Neural cell (in vitro differentiated cells): Measurements from ENCODE around the gene HSPB2. TPM values are rescaled to one million over a fixed set of nuclear protein-coding genes. Genes with fewer than 3 reads are reported as not detected.

ENCODE experiments used
- H2AFZ ChIP-seq: fragments of 200-600, 300-800 bp; sonication (generic), shearing (Covaris generic); 2 replicates; pipeline ENCODE4 v1.6.0; 2014; ENCODE audit warnings: low read depth, mild to moderate bottlenecking, antibody characterized with exemption, low read length, moderate library complexity
- H3F3A ChIP-seq: fragments of 200-600 bp; shearing (Covaris generic); 2 replicates; pipeline ENCODE4 v1.6.1; 2016; ENCODE audit warnings: mild to moderate bottlenecking, moderate library complexity, mixed read lengths, antibody characterized with exemption, low read length; ENCODE audit not compliant: insufficient read depth, poor library complexity, severe bottlenecking
- H3K27ac ChIP-seq: fragments of 200-600, 300-800 bp; sonication (generic), shearing (Covaris generic); 2 replicates; pipeline ENCODE4 v1.5.1; 2014; ENCODE audit warnings: mild to moderate bottlenecking, low read length, moderate library complexity
- H3K27me3 ChIP-seq: fragments of 300-800, 200-600 bp; sonication (generic), shearing (Covaris generic); 2 replicates; pipeline ENCODE4 v1.6.0; 2014; ENCODE audit warnings: mild to moderate bottlenecking, low read depth, low read length, moderate library complexity; ENCODE audit not compliant: insufficient read depth
- H3K36me3 ChIP-seq: fragments of 300-800, 200-600 bp; sonication (generic), shearing (Covaris generic); 2 replicates; pipeline ENCODE4 v1.5.1; 2014; ENCODE audit warnings: mild to moderate bottlenecking, antibody characterized with exemption, low read length, moderate library complexity; ENCODE audit not compliant: insufficient read depth
- H3K4me2 ChIP-seq: fragments of 300-800, 200-600 bp; sonication (generic), shearing (Covaris generic); 2 replicates; pipeline ENCODE4 v1.6.0; 2014; ENCODE audit warnings: mild to moderate bottlenecking, low read length
- H3K4me3 ChIP-seq: fragments of 300-800, 200-600 bp; sonication (generic), shearing (Covaris generic); 2 replicates; pipeline ENCODE4 v1.5.1; 2014; ENCODE audit warnings: mild to moderate bottlenecking, low read length, moderate library complexity
- H3K79me2 ChIP-seq: fragments of 200-600 bp; shearing (Covaris generic); replicated peaks from 2 replicates; pipeline ENCODE4 v1.6.0; 2014; ENCODE audit warnings: mild to moderate bottlenecking, low read length, moderate library complexity; ENCODE audit not compliant: insufficient read depth
- H3K9ac ChIP-seq: fragments of 300-800, 200-600 bp; sonication (generic), shearing (Covaris generic); 2 replicates; pipeline ENCODE4 v1.6.1; 2016; ENCODE audit warnings: mild to moderate bottlenecking, low read length, mixed read lengths
- H3K9me2 ChIP-seq: fragments of 200-600 bp; shearing (Covaris generic); 2 replicates; pipeline ENCODE4 v1.6.1; 2016; ENCODE audit warnings: mild to moderate bottlenecking, low read length, mixed read lengths; ENCODE audit not compliant: insufficient read depth
- H3K9me3 ChIP-seq: fragments of 200-600, 300-800 bp; sonication (generic), shearing (Covaris generic); 2 replicates; pipeline ENCODE4 v1.6.1; 2016; ENCODE audit warnings: mild to moderate bottlenecking, mixed run types, low read length, moderate library complexity, mixed read lengths
- H4K20me1 ChIP-seq: fragments of 200-600 bp; shearing (Covaris generic); 2 replicates; pipeline ENCODE4 v1.6.1; 2016; ENCODE audit warnings: mild to moderate bottlenecking, mixed run types; ENCODE audit not compliant: insufficient read depth
- EP300 ChIP-seq: fragments of 450-650 bp; conservative IDR thresholded peaks from 2 replicates; pipeline ENCODE4 v1.6.1; 2014; ENCODE audit warnings: antibody characterized with exemption, mild to moderate bottlenecking, moderate library complexity; ENCODE audit not compliant: poor library complexity, severe bottlenecking
- EZH2 ChIP-seq: fragments of 200-600, 300-800 bp; shearing (Covaris generic), sonication (generic); IDR thresholded peaks from 2 replicates; pipeline ENCODE4 v1.6.1; 2014; ENCODE audit warnings: antibody characterized with exemption, low read length, borderline replicate concordance, mild to moderate bottlenecking; ENCODE audit not compliant: insufficient read depth, poor library complexity, severe bottlenecking
- MXI1 ChIP-seq: fragments of 450-650 bp; conservative IDR thresholded peaks from 2 replicates; pipeline ENCODE4 v1.6.1; 2014; ENCODE audit warnings: antibody characterized with exemption, mild to moderate bottlenecking; ENCODE audit not compliant: poor library complexity, severe bottlenecking
- POLR2AphosphoS5 ChIP-seq: IDR thresholded peaks from 2 replicates; pipeline ENCODE4 v1.6.1; 2012
- RAD21 ChIP-seq: fragments of 450-650 bp; conservative IDR thresholded peaks from 2 replicates; pipeline ENCODE4 v1.6.1; 2014; ENCODE audit warnings: antibody characterized with exemption, mild to moderate bottlenecking, moderate library complexity
- SMC3 ChIP-seq: fragments of 450-650 bp; conservative IDR thresholded peaks from 2 replicates; pipeline ENCODE4 v1.6.1; 2014; ENCODE audit warnings: antibody characterized with exemption, mild to moderate bottlenecking, moderate library complexity; ENCODE audit not compliant: poor library complexity
- TAF1 ChIP-seq: IDR thresholded peaks from 2 replicates; pipeline ENCODE4 v1.6.1; 2012; ENCODE audit warnings: low read depth
- polyA plus RNA-seq: library from polyadenylated mRNA; depleted of rRNA; stranded (reverse); fragments of >200 nt; gene quantifications from 2 replicates; pipeline ENCODE4 v1.2.3, GENCODE V29; 2014
- TF ChIP-seq, protein P1 (sequence below): fragments of 450-650 bp; IDR thresholded peaks from 2 replicates; pipeline ENCODE4 v1.5.1; 2014; ENCODE audit warnings: antibody characterized with exemption, mild to moderate bottlenecking, moderate library complexity; ENCODE audit not compliant: poor library complexity, severe bottlenecking
- TF ChIP-seq, protein P2 (sequence below): IDR thresholded peaks from 2 replicates; pipeline ENCODE4 v1.6.1; 2012; ENCODE audit warnings: borderline replicate concordance

Gene HSPB2
- polyA plus RNA-seq, 1 donor from 2014 or later: not detected

DNA sequence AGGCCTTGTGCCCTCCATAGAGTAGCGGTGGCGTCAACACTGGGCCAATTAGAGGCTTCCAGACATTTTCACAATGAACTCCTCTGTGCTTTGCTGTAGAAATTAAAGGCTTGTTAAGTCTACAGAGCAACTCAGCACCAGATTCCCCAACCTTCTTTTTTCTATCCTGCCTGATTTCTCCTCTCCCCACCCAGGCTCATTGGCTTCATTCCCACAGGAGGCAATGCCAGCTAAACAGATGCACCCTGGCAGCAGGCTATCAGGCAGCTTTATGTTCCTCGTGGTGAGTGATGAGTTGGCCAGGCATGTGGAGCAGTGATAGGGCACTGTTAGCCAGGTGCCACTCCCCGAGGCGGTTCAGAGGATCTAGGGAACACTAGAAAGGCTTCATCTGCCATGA is 29.4 kb downstream of the HSPB2 start:
- Histone ChIP-seq H4K20me1 (no peaks in the 10 kb centered on the region), H2AFZ (no peak overlapping the region), H3K9me2 (no peaks in the 10 kb centered on the region), H3K27me3 (no peaks in the 10 kb centered on the region), H3F3A (no peaks in the 10 kb centered on the region), H3K4me3 (no peak overlapping the region), H3K27ac (no peak overlapping the region), H3K4me2 (no peak overlapping the region), H3K9me3 (no peaks in the 10 kb centered on the region), H3K36me3 (no peaks in the 10 kb centered on the region), H3K9ac (no peak overlapping the region), H3K79me2 (peaks cover 25% of the 10 kb centered on the region)
- TF ChIP-seq, protein P1, sequence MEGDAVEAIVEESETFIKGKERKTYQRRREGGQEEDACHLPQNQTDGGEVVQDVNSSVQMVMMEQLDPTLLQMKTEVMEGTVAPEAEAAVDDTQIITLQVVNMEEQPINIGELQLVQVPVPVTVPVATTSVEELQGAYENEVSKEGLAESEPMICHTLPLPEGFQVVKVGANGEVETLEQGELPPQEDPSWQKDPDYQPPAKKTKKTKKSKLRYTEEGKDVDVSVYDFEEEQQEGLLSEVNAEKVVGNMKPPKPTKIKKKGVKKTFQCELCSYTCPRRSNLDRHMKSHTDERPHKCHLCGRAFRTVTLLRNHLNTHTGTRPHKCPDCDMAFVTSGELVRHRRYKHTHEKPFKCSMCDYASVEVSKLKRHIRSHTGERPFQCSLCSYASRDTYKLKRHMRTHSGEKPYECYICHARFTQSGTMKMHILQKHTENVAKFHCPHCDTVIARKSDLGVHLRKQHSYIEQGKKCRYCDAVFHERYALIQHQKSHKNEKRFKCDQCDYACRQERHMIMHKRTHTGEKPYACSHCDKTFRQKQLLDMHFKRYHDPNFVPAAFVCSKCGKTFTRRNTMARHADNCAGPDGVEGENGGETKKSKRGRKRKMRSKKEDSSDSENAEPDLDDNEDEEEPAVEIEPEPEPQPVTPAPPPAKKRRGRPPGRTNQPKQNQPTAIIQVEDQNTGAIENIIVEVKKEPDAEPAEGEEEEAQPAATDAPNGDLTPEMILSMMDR: no peak
- no peak for TF ChIP-seq TAF1

DNA sequence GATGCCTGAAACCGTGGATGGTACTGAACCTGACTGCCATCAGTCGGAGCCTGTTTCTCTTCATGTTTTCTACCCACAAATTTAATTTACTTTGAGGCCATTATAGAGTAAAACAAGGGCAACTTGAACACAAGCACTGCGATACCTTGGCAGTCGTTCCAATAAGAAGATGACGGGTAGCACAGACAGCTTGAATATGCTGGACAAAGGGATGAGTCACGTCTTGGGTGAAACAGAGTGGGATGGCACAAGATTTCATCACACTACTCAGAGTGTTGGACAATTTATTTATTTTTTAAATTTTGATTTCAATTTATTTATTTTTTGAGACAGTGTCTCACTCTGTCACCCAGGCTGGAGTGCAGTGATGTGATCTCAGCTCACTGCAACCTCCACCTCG is 30.3 kb downstream of the HSPB2 start:
- Histone ChIP-seq H3K9ac (no peak overlapping the region), H3K27me3 (no peaks in the 10 kb centered on the region), H3K36me3 (no peaks in the 10 kb centered on the region), H3K4me3 (no peak overlapping the region), H3F3A (no peaks in the 10 kb centered on the region), H3K9me2 (no peaks in the 10 kb centered on the region), H3K79me2 (peaks cover 19% of the 10 kb centered on the region), H2AFZ (no peak overlapping the region), H4K20me1 (no peaks in the 10 kb centered on the region), H3K27ac (no peak overlapping the region), H3K4me2 (no peak overlapping the region), H3K9me3 (no peaks in the 10 kb centered on the region)
- no peak for TF ChIP-seq EZH2
- no peak for TF ChIP-seq MXI1
- TF ChIP-seq TAF1: no peak
- no peak for TF ChIP-seq RAD21
- TF ChIP-seq, protein P2, sequence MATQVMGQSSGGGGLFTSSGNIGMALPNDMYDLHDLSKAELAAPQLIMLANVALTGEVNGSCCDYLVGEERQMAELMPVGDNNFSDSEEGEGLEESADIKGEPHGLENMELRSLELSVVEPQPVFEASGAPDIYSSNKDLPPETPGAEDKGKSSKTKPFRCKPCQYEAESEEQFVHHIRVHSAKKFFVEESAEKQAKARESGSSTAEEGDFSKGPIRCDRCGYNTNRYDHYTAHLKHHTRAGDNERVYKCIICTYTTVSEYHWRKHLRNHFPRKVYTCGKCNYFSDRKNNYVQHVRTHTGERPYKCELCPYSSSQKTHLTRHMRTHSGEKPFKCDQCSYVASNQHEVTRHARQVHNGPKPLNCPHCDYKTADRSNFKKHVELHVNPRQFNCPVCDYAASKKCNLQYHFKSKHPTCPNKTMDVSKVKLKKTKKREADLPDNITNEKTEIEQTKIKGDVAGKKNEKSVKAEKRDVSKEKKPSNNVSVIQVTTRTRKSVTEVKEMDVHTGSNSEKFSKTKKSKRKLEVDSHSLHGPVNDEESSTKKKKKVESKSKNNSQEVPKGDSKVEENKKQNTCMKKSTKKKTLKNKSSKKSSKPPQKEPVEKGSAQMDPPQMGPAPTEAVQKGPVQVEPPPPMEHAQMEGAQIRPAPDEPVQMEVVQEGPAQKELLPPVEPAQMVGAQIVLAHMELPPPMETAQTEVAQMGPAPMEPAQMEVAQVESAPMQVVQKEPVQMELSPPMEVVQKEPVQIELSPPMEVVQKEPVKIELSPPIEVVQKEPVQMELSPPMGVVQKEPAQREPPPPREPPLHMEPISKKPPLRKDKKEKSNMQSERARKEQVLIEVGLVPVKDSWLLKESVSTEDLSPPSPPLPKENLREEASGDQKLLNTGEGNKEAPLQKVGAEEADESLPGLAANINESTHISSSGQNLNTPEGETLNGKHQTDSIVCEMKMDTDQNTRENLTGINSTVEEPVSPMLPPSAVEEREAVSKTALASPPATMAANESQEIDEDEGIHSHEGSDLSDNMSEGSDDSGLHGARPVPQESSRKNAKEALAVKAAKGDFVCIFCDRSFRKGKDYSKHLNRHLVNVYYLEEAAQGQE: no peak
- no peak for TF ChIP-seq POLR2AphosphoS5

DNA sequence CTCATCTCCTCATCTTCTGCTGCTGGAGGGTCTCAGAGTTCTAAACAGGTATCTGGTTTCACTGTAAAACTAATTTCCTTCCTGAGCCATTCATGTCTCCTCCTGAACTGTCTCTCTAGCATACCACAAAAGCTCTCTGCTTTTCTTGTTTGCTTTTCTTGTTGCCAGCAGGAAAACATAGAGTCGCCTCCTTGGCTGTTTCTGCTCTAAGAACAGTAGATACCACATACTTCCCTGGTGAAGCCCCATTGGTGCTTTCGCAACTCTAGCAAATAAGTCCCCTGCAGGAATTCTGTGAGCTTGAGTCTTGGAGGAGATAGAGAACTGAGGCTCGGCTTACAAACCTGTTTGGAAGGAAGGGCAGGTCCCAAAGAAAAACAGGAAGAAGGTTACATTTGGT is 31.6 kb downstream of the HSPB2 start:
- Histone ChIP-seq H3K27ac (no peak overlapping the region), H3K4me3 (no peak overlapping the region), H3K4me2 (no peak overlapping the region), H3F3A (no peaks in the 10 kb centered on the region), H3K27me3 (no peaks in the 10 kb centered on the region), H3K9ac (no peak overlapping the region), H2AFZ (no peak overlapping the region), H3K9me2 (no peaks in the 10 kb centered on the region), H3K9me3 (no peaks in the 10 kb centered on the region), H4K20me1 (no peaks in the 10 kb centered on the region), H3K79me2 (peaks cover 8% of the 10 kb centered on the region), H3K36me3 (no peaks in the 10 kb centered on the region)
- TF ChIP-seq EZH2 (no peak), SMC3 (no peak), EP300 (no peak), MXI1 (no peak), RAD21 (no peak), POLR2AphosphoS5 (no peak), TAF1 (no peak)
- TF ChIP-seq, protein P1: no peak
- TF ChIP-seq, protein P2: no peak
